Measurements from ENCODE around the gene TNIP2. TPM values are rescaled to one million over a fixed set of nuclear protein-coding genes. Genes with fewer than 3 reads are reported as not detected.

The TNIP2 gene
- total RNA-seq, 2 experiments from 2014 or later: 50.6 to 59.4 TPM

DNA sequence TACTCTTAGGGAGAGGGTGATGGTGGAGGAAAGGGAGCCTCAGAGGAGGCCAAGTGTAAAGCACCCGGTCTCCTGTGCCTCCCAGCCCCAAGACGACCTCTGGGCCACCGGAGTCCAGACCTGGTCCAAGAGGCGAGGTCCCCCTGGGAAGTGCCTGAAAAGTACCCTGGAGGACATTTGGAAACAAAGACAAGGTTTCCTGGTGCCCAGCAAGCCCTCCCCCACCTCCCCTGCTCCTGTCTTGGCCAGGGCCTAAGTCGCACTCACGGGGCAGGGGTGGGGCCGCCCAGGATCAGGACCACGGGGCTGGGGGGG, 36.2 kb upstream of the TNIP2 start:
- ATAC-seq: no peak
- ChIA-PET CTCF (interaction anchor here (0.7 kb wide), 1 partner anchor 31 kb away, joined by 3 read pairs; no protein-coding TSS in a partner anchor), POLR2A (interaction anchor here (0.6 kb wide), 1 partner anchor 45 kb away, joined by 3 read pairs; no protein-coding TSS in a partner anchor)
- Mint-ChIP-seq H3K4me3 (peak overlapping the region; percentile 36), H3K4me1 (peaks cover 43% of the 10 kb centered on the region), H3K27ac (no peak overlapping the region), H3K9me3 (ENCODE audit: low read depth) (no peaks in the 10 kb centered on the region), H3K27me3 (no peaks in the 10 kb centered on the region), H3K36me3 (ENCODE audit: low read depth) (no peaks in the 10 kb centered on the region)
- intact Hi-C loops (cut with DNase I, micrococcal nuclease): loop anchor here in 1 of 2 experiments (2.0 kb wide), 1 partner anchor 50 kb away; the partner anchor contains the start of gene ADD1
- DNase-seq: no peak

DNA sequence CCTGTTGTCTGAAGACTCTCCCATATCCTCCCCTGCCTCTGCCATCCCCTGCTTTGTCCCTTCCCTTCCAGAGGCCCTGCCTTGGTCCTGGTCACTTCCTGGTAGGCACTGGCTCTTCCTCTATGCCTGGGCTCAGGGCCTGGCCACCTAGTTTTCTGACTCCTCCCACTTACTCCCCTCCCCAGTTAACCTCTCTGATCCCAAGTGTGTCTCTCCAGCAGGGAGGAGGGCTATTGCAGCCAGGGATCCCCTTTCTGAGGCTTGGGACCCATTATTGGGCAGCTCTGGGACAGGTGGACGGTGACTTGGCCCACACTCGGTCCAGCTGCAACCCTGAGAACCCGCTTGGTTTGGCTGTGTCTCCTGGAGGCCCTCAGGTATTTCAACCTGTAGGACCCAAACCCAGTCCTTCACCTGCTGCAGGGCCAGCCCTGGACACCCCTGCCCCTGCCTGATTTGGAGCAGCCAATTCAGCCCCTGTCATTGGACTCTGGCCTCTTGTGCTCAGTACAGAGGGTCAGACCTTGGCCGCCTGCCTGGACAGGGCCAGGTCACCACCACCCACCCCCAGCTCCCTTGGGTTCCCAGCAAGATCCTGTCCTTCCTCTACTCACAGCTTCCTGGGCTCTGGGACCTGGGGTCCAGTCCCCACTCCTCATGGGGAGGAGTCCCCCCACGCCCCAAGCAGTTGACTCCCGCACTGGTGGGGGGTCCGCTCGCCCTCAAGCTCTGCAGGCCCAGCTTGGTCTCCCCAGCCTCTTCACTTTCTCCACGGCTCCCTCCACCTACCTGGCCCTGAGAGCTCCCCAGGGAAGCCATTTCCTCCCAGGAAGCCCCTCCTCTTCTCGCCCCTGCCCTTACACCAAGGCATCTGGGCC, 35.6 kb upstream of the TNIP2 start:
- Mint-ChIP-seq H3K4me1 (peaks cover 48% of the 10 kb centered on the region), H3K27me3 (no peaks in the 10 kb centered on the region), H3K4me3 (no peak overlapping the region), H3K36me3 (ENCODE audit: low read depth) (no peaks in the 10 kb centered on the region), H3K27ac (peak overlapping the region; percentile 14), H3K9me3 (ENCODE audit: low read depth) (no peaks in the 10 kb centered on the region)
- DNase-seq: no peak
- ChIA-PET POLR2A (no interaction called here), CTCF (no interaction called here)
- intact Hi-C loops (cut with DNase I, micrococcal nuclease): loop anchor here in 1 of 2 experiments (2.0 kb wide), 1 partner anchor 51 kb away; the partner anchor contains the start of gene ADD1
- ATAC-seq: no peak

DNA sequence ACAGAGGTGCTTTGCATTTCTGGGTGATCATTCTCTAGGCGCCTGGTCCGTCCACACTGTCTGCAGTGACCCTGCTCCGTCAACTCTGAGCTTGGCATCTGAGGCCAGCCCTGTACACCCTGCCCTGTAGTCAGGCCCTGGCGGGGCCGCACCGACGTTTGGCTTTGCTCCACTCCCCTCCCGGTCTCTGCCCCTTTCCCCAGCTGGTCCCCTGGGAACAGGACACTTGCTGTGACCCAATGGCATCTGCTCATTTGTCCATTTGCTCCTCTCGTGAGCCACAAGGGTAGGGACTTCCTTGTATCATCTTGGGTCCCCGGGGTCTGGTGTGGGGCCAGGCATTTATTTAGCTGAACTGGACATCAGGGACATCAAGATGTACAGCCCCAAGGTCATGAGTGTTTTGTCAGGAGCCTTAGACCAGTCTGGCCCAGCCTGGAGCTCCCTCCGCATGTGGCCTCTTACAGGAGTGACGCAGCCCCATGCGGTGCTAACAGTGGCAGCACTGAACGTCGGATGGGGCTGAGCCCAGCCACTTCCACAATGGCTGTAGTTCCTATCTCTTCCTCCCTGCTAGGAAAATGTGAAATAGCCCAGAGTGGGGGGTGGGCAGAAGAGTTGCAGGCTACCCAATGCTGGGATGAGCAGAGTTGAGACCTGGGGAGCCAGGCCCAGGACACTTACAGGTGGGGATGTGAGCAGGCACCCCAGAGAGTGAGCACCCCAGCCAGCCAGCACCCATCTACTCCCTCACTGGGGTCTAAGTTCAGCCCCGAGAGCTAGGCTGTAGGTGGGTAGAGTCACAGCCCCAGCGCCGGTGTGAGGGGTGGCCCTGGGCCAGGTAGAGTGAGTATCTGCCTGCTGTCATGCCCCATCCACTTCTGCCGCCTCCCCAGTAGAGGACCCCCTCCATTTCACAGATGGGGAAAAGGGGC, 34.7 kb upstream of the TNIP2 start:
- POLR2A ChIA-PET: no interaction called here
- no peak for ATAC-seq
- H3K36me3 Mint-ChIP-seq (ENCODE audit: low read depth): no peaks in the 10 kb centered on the region
- intact Hi-C loops (cut with DNase I, micrococcal nuclease): no loop called here
- no peaks in the 10 kb centered on the region for H3K9me3 Mint-ChIP-seq (ENCODE audit: low read depth)
- no peaks in the 10 kb centered on the region for H3K27me3 Mint-ChIP-seq
- DNase-seq: no peak
- H3K27ac Mint-ChIP-seq: no peak overlapping the region
- H3K4me3 Mint-ChIP-seq: no peak overlapping the region
- CTCF ChIA-PET: no interaction called here
- peaks cover 57% of the 10 kb centered on the region for H3K4me1 Mint-ChIP-seq

DNA sequence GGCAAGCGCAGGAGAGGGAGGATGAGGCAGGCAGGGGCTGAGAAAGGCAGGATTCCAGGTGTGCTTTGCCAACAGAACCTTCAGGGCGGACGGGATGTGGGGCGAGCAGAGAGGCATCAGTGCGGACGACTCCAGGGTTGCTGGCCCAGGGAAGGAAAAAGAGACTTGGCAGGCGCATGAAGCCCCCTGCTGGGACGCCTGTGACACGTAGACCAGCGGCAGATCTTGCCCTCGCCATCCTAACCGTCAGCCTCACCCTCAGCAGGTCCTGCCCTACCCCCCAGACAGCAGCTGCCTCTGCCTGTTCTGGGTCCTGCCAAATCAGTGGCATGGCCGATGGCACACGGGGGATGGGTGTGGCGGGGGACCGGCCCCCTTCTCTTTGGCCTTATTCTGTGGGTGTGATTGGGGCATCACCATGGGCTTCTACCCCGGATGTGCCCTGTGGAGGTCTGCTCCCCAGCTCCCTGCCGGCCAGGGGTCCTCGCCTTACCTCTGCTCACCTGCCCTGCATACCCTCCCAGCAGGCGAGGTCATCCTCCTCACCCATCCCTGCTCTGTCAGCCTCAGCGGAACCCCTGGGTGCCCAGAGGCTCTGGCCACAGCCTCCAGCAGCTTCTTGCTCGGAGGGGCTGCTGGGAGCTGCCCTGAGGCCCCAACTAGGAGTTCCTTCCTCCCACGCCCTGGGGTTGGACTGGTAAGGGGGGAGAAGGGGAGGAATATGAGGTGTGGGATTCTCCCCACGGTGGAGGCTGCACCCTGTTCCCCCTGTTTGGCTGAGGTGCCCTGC, 33.9 kb upstream of the TNIP2 start:
- Mint-ChIP-seq H3K4me1 (peaks cover 59% of the 10 kb centered on the region), H3K27me3 (no peaks in the 10 kb centered on the region), H3K9me3 (ENCODE audit: low read depth) (no peaks in the 10 kb centered on the region), H3K4me3 (no peak overlapping the region), H3K27ac (no peak overlapping the region), H3K36me3 (ENCODE audit: low read depth) (no peaks in the 10 kb centered on the region)
- ATAC-seq (no peak), DNase-seq (no peak)
- CTCF ChIA-PET: no interaction called here
- intact Hi-C loops (cut with DNase I, micrococcal nuclease): no loop called here
- POLR2A ChIA-PET: no interaction called here

DNA sequence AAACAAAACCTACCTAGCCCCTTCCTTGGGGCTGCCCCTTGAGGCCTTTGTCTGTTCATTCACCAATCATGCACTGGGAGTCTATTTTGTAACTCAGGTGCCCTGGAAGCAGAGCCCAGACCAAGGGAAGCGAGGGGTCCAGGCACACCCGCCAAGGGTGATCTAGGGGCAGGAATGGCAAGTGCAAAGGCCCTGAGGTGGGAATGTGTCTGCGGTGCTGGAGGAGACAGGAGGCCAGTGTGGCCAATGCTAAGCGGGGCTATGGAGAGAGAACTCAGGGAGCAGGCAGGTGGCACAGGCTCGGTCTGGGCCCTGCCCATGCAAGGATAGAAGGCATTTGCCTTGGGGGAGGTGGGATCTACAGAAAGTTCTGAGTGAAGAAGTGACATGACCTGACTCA, 33.2 kb upstream of the TNIP2 start:
- Mint-ChIP-seq H3K4me1 (peaks cover 59% of the 10 kb centered on the region), H3K9me3 (ENCODE audit: low read depth) (no peaks in the 10 kb centered on the region), H3K36me3 (ENCODE audit: low read depth) (no peaks in the 10 kb centered on the region), H3K4me3 (no peak overlapping the region), H3K27me3 (no peaks in the 10 kb centered on the region), H3K27ac (peak overlapping the region; percentile 44)
- ATAC-seq: no peak
- ChIA-PET CTCF (no interaction called here), POLR2A (no interaction called here)
- no peak for DNase-seq
- intact Hi-C loops (cut with DNase I, micrococcal nuclease): no loop called here

DNA sequence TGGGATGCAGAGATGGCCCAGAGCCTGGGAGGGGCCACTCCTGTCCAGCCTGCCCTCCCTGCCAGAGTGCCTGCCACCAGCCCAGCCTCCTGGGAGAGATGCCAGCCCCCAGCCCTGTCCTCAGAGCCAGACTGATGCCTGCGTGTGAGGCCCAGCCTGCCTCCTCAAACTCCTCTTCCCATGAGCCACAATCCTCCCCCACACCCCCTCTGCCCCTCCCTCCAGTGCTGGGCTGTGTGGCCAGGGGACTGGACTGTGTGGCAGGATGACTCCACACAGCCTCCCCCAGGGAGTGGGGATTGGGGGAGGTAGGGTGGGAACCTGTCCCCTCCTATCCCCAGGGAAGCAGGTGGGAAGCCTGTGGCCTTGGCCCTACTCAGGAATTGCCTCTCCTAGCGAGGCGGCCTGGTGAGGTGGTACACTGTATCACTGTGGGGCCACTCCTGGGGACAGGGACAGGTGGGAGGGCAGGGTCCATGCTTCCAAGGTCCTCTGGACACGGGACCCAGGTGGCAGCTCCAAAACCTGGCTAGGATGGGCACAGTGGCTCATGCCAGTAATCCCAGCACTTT, 32.5 kb upstream of the TNIP2 start:
- Mint-ChIP-seq H3K27me3 (no peaks in the 10 kb centered on the region), H3K4me1 (peaks cover 60% of the 10 kb centered on the region), H3K9me3 (ENCODE audit: low read depth) (peaks cover 5% of the 10 kb centered on the region), H3K27ac (peak overlapping the region; percentile 19), H3K4me3 (no peak overlapping the region), H3K36me3 (ENCODE audit: low read depth) (no peaks in the 10 kb centered on the region)
- POLR2A ChIA-PET: no interaction called here
- DNase-seq (no peak), ATAC-seq (no peak)
- CTCF ChIA-PET: no interaction called here
- intact Hi-C loops (cut with DNase I, micrococcal nuclease): no loop called here

DNA sequence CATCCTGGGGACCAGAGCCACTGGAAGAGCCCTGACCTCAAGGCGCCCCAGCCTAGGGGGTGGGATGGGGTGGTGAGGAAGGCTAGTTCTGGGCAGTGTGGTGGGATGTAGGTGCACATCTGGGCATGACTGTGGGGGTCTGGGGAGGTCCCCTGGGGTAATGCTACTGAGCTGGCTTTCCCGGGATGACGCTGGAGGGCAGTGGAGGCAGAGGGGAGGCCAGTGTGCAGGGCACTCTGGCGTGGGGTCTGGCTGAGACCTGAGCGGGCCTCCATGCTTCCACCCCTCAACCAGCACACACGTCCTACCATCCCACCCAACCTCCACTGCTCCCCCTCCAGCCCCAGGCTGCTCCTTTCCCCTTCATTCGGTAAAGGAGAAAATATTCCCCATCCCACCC, 32.0 kb upstream of the TNIP2 start:
- Mint-ChIP-seq H3K4me3 (no peak overlapping the region), H3K27me3 (no peaks in the 10 kb centered on the region), H3K4me1 (peaks cover 61% of the 10 kb centered on the region), H3K27ac (peak overlapping the region; percentile 92), H3K9me3 (ENCODE audit: low read depth) (peaks cover 8% of the 10 kb centered on the region), H3K36me3 (ENCODE audit: low read depth) (no peaks in the 10 kb centered on the region)
- no peak for DNase-seq
- ATAC-seq: no peak
- intact Hi-C loops (cut with DNase I, micrococcal nuclease): no loop called here
- ChIA-PET CTCF (no interaction called here), POLR2A (no interaction called here)

DNA sequence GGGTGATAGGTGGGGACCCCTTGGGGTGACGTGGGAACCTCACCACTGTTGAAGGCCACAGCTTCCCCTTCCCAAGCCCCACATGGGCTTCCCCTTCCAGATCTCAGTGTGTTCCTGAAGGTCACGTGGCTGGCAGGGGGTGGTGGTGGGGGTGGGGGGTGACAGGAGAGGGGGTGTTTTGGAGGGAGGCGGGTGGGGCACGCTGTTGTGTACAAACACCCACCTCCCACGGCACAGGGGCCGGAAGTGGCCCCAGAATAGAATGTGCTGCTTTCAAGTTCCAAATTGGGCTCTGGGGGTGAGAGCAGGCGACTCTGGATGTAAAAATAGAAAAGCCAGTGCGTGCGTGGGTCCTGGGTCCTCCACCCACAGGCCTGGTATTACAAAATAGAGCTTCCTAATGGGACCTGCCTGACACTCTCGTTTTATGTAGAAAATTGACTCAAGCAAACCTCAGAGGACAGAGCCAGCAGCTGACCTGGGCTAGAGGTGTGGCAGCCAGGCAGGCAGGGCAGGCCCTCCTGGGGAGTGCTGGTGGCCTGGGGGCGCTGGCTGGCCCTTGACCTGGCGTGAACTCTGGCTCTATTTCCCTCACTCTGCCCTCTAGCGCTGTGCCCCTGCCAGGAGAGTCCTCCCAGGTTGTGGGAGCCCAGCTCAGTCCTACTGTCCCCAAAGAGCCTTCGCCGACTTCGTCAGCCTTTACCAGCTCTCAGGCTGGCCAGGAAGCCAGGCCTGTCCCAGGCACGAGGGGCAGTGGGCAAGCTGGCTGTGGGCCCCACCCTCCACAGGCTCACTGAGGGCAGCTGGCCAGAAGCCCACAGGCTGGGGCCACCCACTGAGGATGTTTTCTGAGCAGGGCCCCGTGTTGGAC, 31.3 kb upstream of the TNIP2 start:
- POLR2A ChIA-PET: no interaction called here
- Mint-ChIP-seq H3K9me3 (ENCODE audit: low read depth) (peaks cover 8% of the 10 kb centered on the region), H3K4me1 (peaks cover 61% of the 10 kb centered on the region), H3K27ac (peak overlapping the region; percentile 92), H3K4me3 (no peak overlapping the region), H3K27me3 (no peaks in the 10 kb centered on the region), H3K36me3 (ENCODE audit: low read depth) (no peaks in the 10 kb centered on the region)
- CTCF ChIA-PET: interaction anchor here (0.8 kb wide), 1 partner anchor 51 kb away, joined by 3 read pairs; no protein-coding TSS in a partner anchor
- peak; percentile 73 for DNase-seq
- intact Hi-C loops (cut with DNase I, micrococcal nuclease): no loop called here
- peak; percentile 23 for ATAC-seq

DNA sequence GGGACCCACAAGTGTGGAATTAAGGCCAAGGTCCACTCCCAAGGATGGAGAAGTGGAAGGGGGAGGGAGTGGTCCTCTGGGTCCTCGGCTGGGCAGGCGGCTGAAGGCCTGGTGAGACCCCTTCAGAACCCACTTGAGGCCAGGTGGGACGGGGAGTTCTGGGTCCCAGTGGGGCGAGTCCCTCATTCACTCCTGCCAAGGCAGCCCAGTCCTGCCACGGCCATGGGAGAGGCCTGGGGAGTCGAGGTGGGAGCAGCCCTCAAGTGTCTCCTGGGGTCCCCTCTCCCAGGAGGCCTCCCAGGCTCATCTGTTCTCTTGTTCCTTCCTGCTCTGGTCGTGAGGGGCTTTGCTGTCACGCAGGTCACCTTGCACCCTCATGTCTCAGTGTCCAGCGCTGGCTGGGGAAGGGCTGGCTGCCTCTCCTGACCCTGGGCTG, 30.7 kb upstream of the TNIP2 start:
- POLR2A ChIA-PET: interaction anchor here (1.1 kb wide), 1 partner anchor 31 kb away, joined by 3 read pairs; no protein-coding TSS in a partner anchor
- intact Hi-C loops (cut with DNase I, micrococcal nuclease): no loop called here
- Mint-ChIP-seq H3K27ac (peak overlapping the region; percentile 92), H3K36me3 (ENCODE audit: low read depth) (no peaks in the 10 kb centered on the region), H3K9me3 (ENCODE audit: low read depth) (peaks cover 11% of the 10 kb centered on the region), H3K27me3 (no peaks in the 10 kb centered on the region), H3K4me1 (peaks cover 61% of the 10 kb centered on the region), H3K4me3 (no peak overlapping the region)
- DNase-seq: no peak
- CTCF ChIA-PET: interaction anchor here (0.6 to 1.7 kb wide), 3 partner anchors 11 to 62 kb away, joined by 3 to 6 read pairs (median 3); no protein-coding TSS in a partner anchor
- ATAC-seq: no peak

DNA sequence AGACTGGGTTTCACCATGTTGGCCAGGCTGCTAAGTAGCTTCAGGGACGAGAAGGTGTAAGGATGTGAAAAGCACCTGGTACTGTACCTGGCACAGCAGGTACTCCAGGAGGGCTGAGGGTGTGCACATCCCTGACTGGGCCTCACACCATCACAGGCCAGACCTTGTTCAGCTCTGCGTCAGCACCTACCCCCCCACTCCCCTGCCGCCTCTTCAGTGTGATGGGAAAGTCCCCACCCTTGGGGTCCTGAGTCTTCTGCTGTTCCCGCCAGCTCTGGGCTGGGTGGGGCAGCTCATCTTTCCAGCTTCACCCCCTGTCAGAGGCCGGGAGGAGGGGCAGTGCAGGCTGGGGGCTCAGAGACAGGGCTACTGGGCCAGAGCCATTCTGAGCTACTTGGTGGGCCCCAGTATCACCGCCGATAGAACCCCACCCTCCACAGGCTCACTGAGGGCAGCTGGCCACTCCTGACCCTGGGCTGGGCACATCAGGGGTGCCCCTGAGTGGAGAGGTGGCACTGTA, 30.1 kb upstream of the TNIP2 start:
- POLR2A ChIA-PET: interaction anchor here (0.6 to 1.1 kb wide), 2 partner anchors 31 to 238 kb away, joined by 3 read pairs; no protein-coding TSS in a partner anchor
- peak; percentile 69 for ATAC-seq
- DNase-seq: peak; percentile 85
- Mint-ChIP-seq H3K4me1 (peaks cover 61% of the 10 kb centered on the region), H3K27me3 (no peaks in the 10 kb centered on the region), H3K27ac (peak overlapping the region; percentile 92), H3K36me3 (ENCODE audit: low read depth) (no peaks in the 10 kb centered on the region), H3K4me3 (no peak overlapping the region), H3K9me3 (ENCODE audit: low read depth) (peaks cover 13% of the 10 kb centered on the region)
- intact Hi-C loops (cut with DNase I, micrococcal nuclease): no loop called here
- CTCF ChIA-PET: interaction anchor here (0.6 to 1.7 kb wide), 6 partner anchors 12 to 176 kb away, joined by 3 to 8 read pairs (median 4); partner anchors contain the start of gene TNIP2
